Hepatocyte (in vitro differentiated cells): Measurements from ENCODE around the gene ABCC3. TPM values are rescaled to one million over a fixed set of nuclear protein-coding genes. Genes with fewer than 3 reads are reported as not detected.

Experiments used
- DNase-seq: peaks from one replicate; pipeline ENCODE4 v3.0.0-alpha.2; 2016; ENCODE audit warnings: low spot score
- H2AFZ ChIP-seq: fragments of 200-600 bp; sonication (generic); 2 replicates; pipeline ENCODE4 v1.6.0; 2016; ENCODE audit warnings: antibody characterized with exemption, mild to moderate bottlenecking
- H3K27ac ChIP-seq: fragments of 200-600 bp; sonication (generic); 2 replicates; pipeline ENCODE4 v1.5.1; 2016; ENCODE audit warnings: mild to moderate bottlenecking
- H3K27me3 ChIP-seq: fragments of 200-600 bp; sonication (generic); 2 replicates; pipeline ENCODE4 v1.6.1; 2016
- H3K36me3 ChIP-seq: fragments of 200-600 bp; sonication (generic); replicated peaks from 2 replicates; pipeline ENCODE4 v1.5.1; 2016; ENCODE audit warnings: low read depth; ENCODE audit not compliant: insufficient read depth
- H3K4me1 ChIP-seq: fragments of 200-600 bp; sonication (generic); 2 replicates; pipeline ENCODE4 v1.5.1; 2016; ENCODE audit warnings: mild to moderate bottlenecking, moderate library complexity; ENCODE audit not compliant: insufficient read depth
- H3K4me2 ChIP-seq: fragments of 200-600 bp; sonication (generic); 2 replicates; pipeline ENCODE4 v1.6.0; 2016
- H3K4me3 ChIP-seq: fragments of 200-600 bp; sonication (generic); 2 replicates; pipeline ENCODE4 v1.5.1; 2016; ENCODE audit warnings: mild to moderate bottlenecking
- H3K79me2 ChIP-seq: fragments of 200-600 bp; sonication (generic); 2 replicates; pipeline ENCODE4 v1.6.0; 2017; ENCODE audit warnings: mild to moderate bottlenecking
- H3K9me2 ChIP-seq: fragments of 200-600 bp; sonication (generic); replicated peaks from 2 replicates; pipeline ENCODE4 v1.6.0; 2017; ENCODE audit warnings: mild to moderate bottlenecking; ENCODE audit not compliant: insufficient read depth
- H3K9me3 ChIP-seq: fragments of 200-600 bp; sonication (generic); 2 replicates; pipeline ENCODE4 v1.5.1; 2016; ENCODE audit warnings: low read depth, mild to moderate bottlenecking
- H4K20me1 ChIP-seq: fragments of 200-600 bp; sonication (generic); 2 replicates; pipeline ENCODE4 v1.6.0; 2016; ENCODE audit warnings: mild to moderate bottlenecking; ENCODE audit not compliant: insufficient read depth, poor library complexity, severe bottlenecking
- EZH2 ChIP-seq: fragments of 200-600 bp; sonication (generic); IDR thresholded peaks from 2 replicates; pipeline ENCODE4 v1.6.1; 2016; ENCODE audit warnings: antibody characterized with exemption, mild to moderate bottlenecking, borderline replicate concordance
- EZH2phosphoT487 ChIP-seq: fragments of 200-600 bp; sonication (generic); IDR thresholded peaks from one replicate; pipeline ENCODE4 v1.6.1; 2018; ENCODE audit warnings: antibody characterized with exemption, mild to moderate bottlenecking, low read depth, moderate library complexity; ENCODE audit not compliant: unreplicated experiment, severe bottlenecking
- WGBS: methylation state at CpG from one replicate; pipeline ENCODE4 v1.1.6; 2016; ENCODE audit warnings: low lambda C conversion rate; ENCODE audit errors: missing lambda C conversion rate; 5-methylcytosine and 5-hydroxymethylcytosine counted together
- polyA plus RNA-seq: library from polyadenylated mRNA; unstranded; fragments of >200 nt; fragmentation: Nextera tagmentation; extraction: Ambion mirVana; gene quantifications from 2 replicates; pipeline ENCODE4 v1.2.1, GENCODE V29; 2016
- total RNA-seq: library from RNA; depleted of rRNA; stranded (reverse); fragments of >200 nt; gene quantifications from 2 replicates; pipeline ENCODE4 v1.2.3, GENCODE V29; 2014
- TF ChIP-seq, protein P1 (sequence below): fragments of 200-600 bp; sonication (generic); IDR thresholded peaks from 2 replicates; pipeline ENCODE4 v1.5.1; 2016; ENCODE audit warnings: antibody characterized with exemption, mild to moderate bottlenecking; ENCODE audit not compliant: poor library complexity

The ABCC3 gene
- total and polyA plus RNA-seq, 2 experiments from 2014 or later = 16.9 to 18.1 TPM

- Histone ChIP-seq H3K27ac (peak overlapping the region; percentile 99), H4K20me1 (no peaks in the 10 kb centered on the region), H3K4me2 (no peak overlapping the region), H3K27me3 (no peaks in the 10 kb centered on the region), H3K4me3 (no peak overlapping the region), H3K36me3 (no peaks in the 10 kb centered on the region), H3K4me1 (peaks cover 38% of the 10 kb centered on the region), H3K79me2 (no peaks in the 10 kb centered on the region), H2AFZ (no peak overlapping the region), H3K9me3 (no peaks in the 10 kb centered on the region), H3K9me2 (no peaks in the 10 kb centered on the region)
- TF ChIP-seq, protein P1, sequence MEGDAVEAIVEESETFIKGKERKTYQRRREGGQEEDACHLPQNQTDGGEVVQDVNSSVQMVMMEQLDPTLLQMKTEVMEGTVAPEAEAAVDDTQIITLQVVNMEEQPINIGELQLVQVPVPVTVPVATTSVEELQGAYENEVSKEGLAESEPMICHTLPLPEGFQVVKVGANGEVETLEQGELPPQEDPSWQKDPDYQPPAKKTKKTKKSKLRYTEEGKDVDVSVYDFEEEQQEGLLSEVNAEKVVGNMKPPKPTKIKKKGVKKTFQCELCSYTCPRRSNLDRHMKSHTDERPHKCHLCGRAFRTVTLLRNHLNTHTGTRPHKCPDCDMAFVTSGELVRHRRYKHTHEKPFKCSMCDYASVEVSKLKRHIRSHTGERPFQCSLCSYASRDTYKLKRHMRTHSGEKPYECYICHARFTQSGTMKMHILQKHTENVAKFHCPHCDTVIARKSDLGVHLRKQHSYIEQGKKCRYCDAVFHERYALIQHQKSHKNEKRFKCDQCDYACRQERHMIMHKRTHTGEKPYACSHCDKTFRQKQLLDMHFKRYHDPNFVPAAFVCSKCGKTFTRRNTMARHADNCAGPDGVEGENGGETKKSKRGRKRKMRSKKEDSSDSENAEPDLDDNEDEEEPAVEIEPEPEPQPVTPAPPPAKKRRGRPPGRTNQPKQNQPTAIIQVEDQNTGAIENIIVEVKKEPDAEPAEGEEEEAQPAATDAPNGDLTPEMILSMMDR = no peak
- TF ChIP-seq EZH2 (no peak), EZH2phosphoT487 (no peak)
- WGBS = 98% methylated on average over 3 of the region's 3 CpGs
- no peak for DNase-seq
Measured at GRCh38 chr17:50682938-50683337, 48.3 kb downstream of the ABCC3 start.

DNA sequence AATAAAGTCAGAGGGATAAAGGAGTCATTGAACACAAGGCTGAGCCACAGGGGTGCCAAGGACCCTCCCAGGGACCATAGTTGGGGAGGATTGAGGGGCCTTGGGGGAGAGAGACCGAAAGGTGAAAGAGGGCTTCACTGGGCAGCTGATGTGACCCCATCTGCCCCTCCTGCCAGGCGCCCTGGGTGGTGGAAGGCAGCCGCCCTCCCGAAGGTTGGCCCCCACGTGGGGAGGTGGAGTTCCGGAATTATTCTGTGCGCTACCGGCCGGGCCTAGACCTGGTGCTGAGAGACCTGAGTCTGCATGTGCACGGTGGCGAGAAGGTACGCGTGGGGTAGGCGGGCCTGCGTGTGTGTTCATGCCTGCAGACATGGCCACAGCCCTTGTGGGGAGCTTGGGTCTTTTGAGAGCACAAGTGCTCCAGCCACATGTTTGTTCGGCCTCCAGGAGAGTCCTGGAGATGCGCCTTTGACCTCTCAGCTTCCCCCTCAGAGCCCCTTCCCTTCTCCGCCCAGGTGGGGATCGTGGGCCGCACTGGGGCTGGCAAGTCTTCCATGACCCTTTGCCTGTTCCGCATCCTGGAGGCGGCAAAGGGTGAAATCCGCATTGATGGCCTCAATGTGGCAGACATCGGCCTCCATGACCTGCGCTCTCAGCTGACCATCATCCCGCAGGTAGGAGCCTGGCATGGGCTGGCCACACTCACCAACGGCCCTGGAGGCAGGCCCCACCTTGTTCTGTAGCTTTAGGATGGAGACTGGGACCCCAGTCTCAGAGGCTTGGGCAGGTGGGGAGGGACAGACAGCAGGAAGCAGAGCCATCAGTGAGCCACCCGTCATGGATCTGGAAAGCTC, 49.0 kb downstream of the ABCC3 start:
- H3K36me3 ChIP-seq = no peaks in the 10 kb centered on the region
- H3K9me3 ChIP-seq = no peaks in the 10 kb centered on the region
- no peak overlapping the region for H3K4me3 ChIP-seq
- H2AFZ ChIP-seq = no peak overlapping the region
- TF ChIP-seq, protein P1 = no peak
- TF ChIP-seq EZH2phosphoT487 (no peak), EZH2 (no peak)
- H3K27ac ChIP-seq = peak overlapping the region; percentile 99
- no peaks in the 10 kb centered on the region for H3K79me2 ChIP-seq
- no peak for DNase-seq
- no peak overlapping the region for H3K4me2 ChIP-seq
- H3K9me2 ChIP-seq = no peaks in the 10 kb centered on the region
- no peaks in the 10 kb centered on the region for H4K20me1 ChIP-seq
- peaks cover 40% of the 10 kb centered on the region for H3K4me1 ChIP-seq
- 94% methylated on average over 28 of the region's 28 CpGs for WGBS
- no peaks in the 10 kb centered on the region for H3K27me3 ChIP-seq

DNA sequence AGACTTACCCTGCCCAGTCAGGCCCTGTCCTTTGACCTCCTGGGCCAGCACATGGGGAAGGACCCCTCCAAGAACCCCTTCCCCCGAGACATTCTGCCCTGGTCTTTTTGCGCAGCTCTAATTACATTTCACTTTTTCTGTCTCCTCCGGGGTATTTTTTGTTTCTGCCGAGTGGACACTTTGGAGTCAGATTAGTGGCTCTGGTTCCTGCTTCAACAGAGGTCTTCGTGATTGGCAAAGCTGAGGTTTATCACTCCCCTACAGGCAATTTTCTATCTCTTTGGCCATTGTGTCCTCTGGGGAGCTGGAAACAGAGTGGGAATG, 49.6 kb downstream of the ABCC3 start:
- Histone ChIP-seq H3K9me2 (no peaks in the 10 kb centered on the region), H3K27ac (peak overlapping the region; percentile 99), H4K20me1 (no peaks in the 10 kb centered on the region), H3K79me2 (no peaks in the 10 kb centered on the region), H2AFZ (no peak overlapping the region), H3K36me3 (no peaks in the 10 kb centered on the region), H3K27me3 (no peaks in the 10 kb centered on the region), H3K9me3 (no peaks in the 10 kb centered on the region), H3K4me2 (peak overlapping the region; percentile 62), H3K4me3 (no peak overlapping the region), H3K4me1 (peaks cover 40% of the 10 kb centered on the region)
- no peak for TF ChIP-seq EZH2phosphoT487
- TF ChIP-seq EZH2 = no peak
- TF ChIP-seq, protein P1 = no peak
- DNase-seq = no peak
- WGBS = 53% methylated on average over 5 of the region's 5 CpGs
